K562 (cell line): Measurements from ENCODE around the gene TRMT2A. TPM values are rescaled to one million over a fixed set of nuclear protein-coding genes. Genes with fewer than 3 reads are reported as not detected.

Experiments used
- CREB3L1 ChIP-seq: fragments of 450-650 bp; IDR thresholded peaks from 2 replicates; pipeline ENCODE4 v1.6.1; 2014; ENCODE audit warnings: low read depth, mild to moderate bottlenecking, moderate library complexity, borderline replicate concordance
- IRF2 ChIP-seq: sonication (generic); formaldehyde crosslinking; IDR thresholded peaks from 2 replicates; pipeline ENCODE4 v1.8.1; 2022; ENCODE audit warnings: mild to moderate bottlenecking, missing genetic modification reagents
- KLF16 ChIP-seq: IDR thresholded peaks from 2 replicates; pipeline ENCODE4 v1.6.1; 2016; ENCODE audit warnings: antibody characterized with exemption
- NFATC3 ChIP-seq: fragments of 450-650 bp; IDR thresholded peaks from 2 replicates; pipeline ENCODE4 v1.6.1; 2017; ENCODE audit warnings: mild to moderate bottlenecking
- POLR2AphosphoS2 ChIP-seq: IDR thresholded peaks from 2 replicates; pipeline ENCODE4 v1.6.1; 2012; ENCODE audit warnings: low read length, improper control_type of control experiment
- POLR2G ChIP-seq: fragments of 200-400 bp; formaldehyde crosslinking; IDR thresholded peaks from 2 replicates; pipeline ENCODE4 v1.6.1; 2017; ENCODE audit warnings: low read depth, mild to moderate bottlenecking, antibody characterized with exemption, low read length, moderate library complexity
- RB1 ChIP-seq: fragments of 450-650 bp; IDR thresholded peaks from 2 replicates; pipeline ENCODE4 v1.6.1; 2017; ENCODE audit warnings: low read depth, mild to moderate bottlenecking
- RBM22 ChIP-seq: fragments of 200-400 bp; formaldehyde crosslinking; IDR thresholded peaks from 2 replicates; pipeline ENCODE4 v1.6.1; 2018; ENCODE audit warnings: low read length, low read depth; ENCODE audit not compliant: poor library complexity, severe bottlenecking
- SP1 ChIP-seq: sonication (generic); formaldehyde crosslinking; IDR thresholded peaks from 2 replicates; pipeline ENCODE4 v1.8.1; 2022; ENCODE audit warnings: mild to moderate bottlenecking, missing genetic modification reagents
- TAF15 ChIP-seq: fragments of 200-400 bp; formaldehyde crosslinking; IDR thresholded peaks from 2 replicates; pipeline ENCODE4 v1.6.1; 2017; ENCODE audit warnings: mild to moderate bottlenecking, low read depth, low read length, moderate library complexity
- TCF7L2 ChIP-seq: fragments of 150-350 bp; IDR thresholded peaks from 2 replicates; pipeline ENCODE4 v1.6.1; 2016; ENCODE audit warnings: low read depth, mild to moderate bottlenecking, low read length, moderate library complexity
- XRCC3 ChIP-seq: fragments of 450-650 bp; IDR thresholded peaks from 2 replicates; pipeline ENCODE4 v1.6.1; 2017; ENCODE audit warnings: mild to moderate bottlenecking, moderate library complexity
- ZNF12 ChIP-seq: sonication (generic); formaldehyde crosslinking; IDR thresholded peaks from 2 replicates; pipeline ENCODE4 v1.4.0; 2020; ENCODE audit warnings: mild to moderate bottlenecking, missing genetic modification reagents
- ZNF785 ChIP-seq: fragments of 250-450 bp; sonication (Bioruptor Pico); IDR thresholded peaks from 2 replicates; pipeline ENCODE4 v1.4.0; 2020; ENCODE audit warnings: mild to moderate bottlenecking
- polyA plus RNA-seq, 8 experiments: library from polyadenylated mRNA; depleted of rRNA in 4 of 8; stranded (reverse) in 5 of 8; unstranded in 3 of 8; fragments of >200 nt; fragmentation: Nextera tagmentation in 2 of 8; fragmentation: Illumina TruSeq in 1 of 8; extraction: Ambion mirVana in 2 of 8; extraction: Trizol in 1 of 8; gene quantifications; 2 replicates each; pipeline versions ENCODE4 v1.2.1 to v1.2.3, GENCODE V29; 2011 to 2014; ENCODE audit warnings: inconsistent platforms in 1 of 8, missing spikeins in 1 of 8
- total RNA-seq, 7 experiments: library from RNA; depleted of rRNA in 6 of 7; stranded (reverse); fragments of >200 nt in 6 of 7; fragmentation: Illumina TruSeq in 2 of 7; extraction: Trizol in 2 of 7; gene quantifications; 2 replicates each; pipeline versions ENCODE4 v1.2.1 to v1.2.3, GENCODE V29; 2011 to 2021; ENCODE audit warnings: low replicate concordance in 1 of 7
- TF ChIP-seq, protein P1 (sequence below), 2 experiments: IDR thresholded peaks in 1 of 2; conservative IDR thresholded peaks in 1 of 2; 2 replicates each; pipeline ENCODE4 v1.6.1; 2016; ENCODE audit warnings: low read depth in 2 of 2, mild to moderate bottlenecking in 1 of 2, missing compliant biosample characterization in 1 of 2, missing genetic modification characterization in 1 of 2, moderate library complexity in 1 of 2

TRMT2A gene
- total and polyA plus RNA-seq, 9 of the 15 experiments (the other 6 are each of a cell fraction or from before 2014, with no cell fraction given) = 1.6 to 265 (median 140) TPM

- TF ChIP-seq, protein P1, sequence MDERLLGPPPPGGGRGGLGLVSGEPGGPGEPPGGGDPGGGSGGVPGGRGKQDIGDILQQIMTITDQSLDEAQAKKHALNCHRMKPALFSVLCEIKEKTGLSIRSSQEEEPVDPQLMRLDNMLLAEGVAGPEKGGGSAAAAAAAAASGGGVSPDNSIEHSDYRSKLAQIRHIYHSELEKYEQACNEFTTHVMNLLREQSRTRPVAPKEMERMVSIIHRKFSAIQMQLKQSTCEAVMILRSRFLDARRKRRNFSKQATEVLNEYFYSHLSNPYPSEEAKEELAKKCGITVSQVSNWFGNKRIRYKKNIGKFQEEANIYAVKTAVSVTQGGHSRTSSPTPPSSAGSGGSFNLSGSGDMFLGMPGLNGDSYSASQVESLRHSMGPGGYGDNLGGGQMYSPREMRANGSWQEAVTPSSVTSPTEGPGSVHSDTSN (CRISPR knock-in tag; IDR thresholded peaks at IDR 0.05; ENCODE audit: low read depth) = peak; percentile 12; the same call in 1 of the 2 replicates
- TF ChIP-seq, protein P1 (tag; conservative IDR thresholded peaks at IDR 0.05; ENCODE audit: low read depth) = no peak
- TF ChIP-seq IRF2 (CRISPR knock-in tag) (peak; percentile 71; the same call in 1 of the 2 replicates), CREB3L1 (no peak), ZNF12 (CRISPR knock-in tag) (0 out of 2 replicates have a peak, but pooled peaks have one; percentile 7), TAF15 (no peak), POLR2AphosphoS2 (peak; percentile 23; the same call in 1 of the 2 replicates), RBM22 (peak; percentile 72), XRCC3 (no peak), SP1 (CRISPR knock-in tag) (no peak), POLR2G (peak; percentile 51; the same call in 1 of the 2 replicates), TCF7L2 (0 out of 2 replicates have a peak, but pooled peaks have one; percentile 20), NFATC3 (0 out of 2 replicates have a peak, but pooled peaks have one; percentile 35), KLF16 (no peak), ZNF785 (CRISPR knock-in tag) (no peak), RB1 (no peak)
- TF ChIP-seq, all 486 proteins: peak for 15
These were observed 15.4 kb downstream of the TRMT2A start (continued) for GRCh38 chr22:20101638-20102037.
